CD4-positive, alpha-beta T cell treated with Interleukin-17A for 4 hours (primary cell): ENCODE results near the gene DDX24.

Source experiments
- DNase-seq: peaks from one replicate; pipeline ENCODE4 v3.0.0-alpha.2; 2020; ENCODE audit warnings: mixed read lengths

DDX24 gene

GRCh38 chr14:94029671-94030203 lies 51.3 kb downstream of the DDX24 start:
- no peak for DNase-seq

GRCh38 chr14:94029265-94029664 lies 51.7 kb downstream of the DDX24 start:
- no peak for DNase-seq

GRCh38 chr14:94028450-94028826 lies 52.6 kb downstream of the DDX24 start:
- peak; percentile 60 for DNase-seq

- DNase-seq = no peak
Observed at GRCh38 chr14:94027566-94028449, 53.2 kb downstream of the DDX24 start.

- no peak for DNase-seq
Observed at GRCh38 chr14:94026889-94027469, 54.0 kb downstream of the DDX24 start.

DNA sequence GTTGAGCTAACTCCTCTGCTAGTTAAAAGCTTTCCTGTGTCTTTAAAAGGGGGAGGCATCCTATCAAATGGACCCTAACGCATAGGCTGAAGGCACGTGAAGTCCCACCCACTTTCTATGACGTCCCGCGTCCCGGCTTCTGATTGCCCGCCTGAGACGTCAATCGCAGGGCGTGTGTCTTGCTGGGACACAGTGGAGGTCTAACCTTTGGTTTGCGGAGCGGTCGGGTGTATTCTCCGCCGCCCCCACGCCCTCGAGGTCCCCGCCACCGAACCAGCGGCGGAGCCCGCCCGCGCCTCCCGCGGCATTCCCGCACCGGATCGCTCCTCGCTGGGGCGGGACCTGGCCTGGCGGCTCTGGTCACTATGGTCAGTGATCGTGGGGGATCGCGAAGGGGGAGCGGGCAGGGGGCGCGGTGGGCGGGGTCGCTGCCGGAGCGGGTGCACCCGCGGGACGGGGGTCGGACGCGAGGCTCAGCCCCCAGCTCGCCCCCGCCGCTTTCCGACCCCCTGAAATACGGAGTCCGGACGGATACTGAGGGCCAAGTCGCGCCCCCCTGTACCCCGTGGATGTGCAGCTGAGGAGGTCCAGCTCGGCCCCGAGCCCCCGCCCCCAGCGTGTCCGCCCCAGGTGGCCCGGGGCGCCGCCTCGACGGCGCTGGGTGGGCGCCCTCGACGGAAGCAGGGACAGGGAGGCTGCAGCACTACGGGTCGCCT lies 54.7 kb downstream of the DDX24 start, which contains the start of gene OTUB2:
TSS of gene OTUB2 (plus strand) at position 168 of the 716 bp plus-strand sequence. CDS start at position 366, 198 bp downstream.
- DNase-seq = peak; percentile 96

DNA sequence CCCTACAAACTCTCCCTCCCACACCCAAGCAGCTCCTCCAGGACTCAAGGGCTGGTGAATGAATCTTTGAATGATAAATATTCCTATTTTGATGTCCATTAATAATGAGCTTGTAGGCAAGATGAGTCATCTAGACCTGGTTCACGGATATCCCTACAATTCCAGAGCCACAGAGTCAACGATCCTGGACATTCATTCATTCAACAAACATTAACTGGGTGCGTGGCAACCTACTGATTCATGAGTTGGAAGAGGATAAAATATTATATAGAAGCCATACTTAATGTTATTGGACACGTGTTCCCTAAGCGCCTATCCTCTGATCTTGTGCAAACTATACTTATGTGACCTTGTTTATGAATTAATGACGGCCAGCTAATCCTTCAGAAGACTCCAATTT lies 55.3 kb downstream of the DDX24 start:
- no peak for DNase-seq

- DNase-seq = no peak
Observed at GRCh38 chr14:94024549-94024948, 56.5 kb downstream of the DDX24 start.

- DNase-seq = no peak
Observed at GRCh38 chr14:94022532-94023411, 58.2 kb downstream of the DDX24 start.

DNA sequence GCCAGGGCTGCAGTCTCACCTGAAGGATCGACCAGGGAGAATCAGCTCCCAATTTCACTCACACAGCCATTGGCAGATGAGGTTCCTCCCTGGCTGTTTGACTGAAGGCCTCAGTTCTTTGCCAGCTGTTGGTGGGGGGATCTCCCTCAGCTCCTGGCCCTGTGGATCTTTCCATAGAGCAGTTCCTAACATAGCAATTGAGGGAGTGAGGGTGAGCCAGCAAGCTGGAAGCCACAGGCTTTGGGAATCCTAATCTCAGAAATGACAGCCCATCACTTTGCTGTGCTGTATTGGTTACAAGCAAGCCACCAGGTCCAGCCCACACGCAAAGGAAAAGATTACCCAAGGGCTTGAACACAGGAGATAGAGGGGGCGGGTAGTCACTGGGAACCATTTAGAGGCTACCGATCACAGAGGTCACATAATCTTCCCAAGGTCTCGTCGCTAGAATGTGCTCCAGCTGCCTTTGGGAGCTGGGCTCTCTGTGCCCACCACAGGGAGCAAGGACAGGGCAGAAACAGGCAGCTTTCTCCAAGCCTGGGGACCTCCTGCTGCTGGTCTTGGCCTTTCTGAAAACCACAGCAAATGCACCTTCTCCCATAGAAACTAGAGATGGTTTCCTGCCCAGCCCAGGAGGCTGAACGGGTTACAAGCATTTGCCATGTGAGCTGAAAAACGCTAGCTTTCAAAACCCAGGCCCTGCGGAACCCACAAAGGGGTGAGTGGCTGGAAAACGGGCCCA lies 59.4 kb downstream of the DDX24 start:
- no peak for DNase-seq

DNA sequence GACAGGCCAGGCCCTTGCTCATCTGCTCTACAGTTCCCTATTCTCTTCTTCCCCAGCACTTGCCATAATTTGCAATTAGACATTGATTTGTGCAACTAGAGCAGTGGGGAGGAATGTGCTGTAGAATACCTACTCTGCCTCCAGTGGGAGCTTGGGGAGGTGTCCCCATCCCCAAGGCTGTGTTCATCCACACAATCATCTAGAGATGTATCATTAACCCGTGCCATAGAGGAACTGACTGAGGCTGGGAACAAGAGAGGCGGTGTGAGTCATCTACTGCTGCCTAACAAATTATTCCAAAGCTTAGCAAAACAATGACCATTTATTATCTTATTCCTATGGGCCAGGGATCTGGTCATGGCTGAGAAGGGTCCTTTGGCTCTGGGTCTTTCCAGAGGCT lies 60.0 kb downstream of the DDX24 start:
- DNase-seq = no peak

DNA sequence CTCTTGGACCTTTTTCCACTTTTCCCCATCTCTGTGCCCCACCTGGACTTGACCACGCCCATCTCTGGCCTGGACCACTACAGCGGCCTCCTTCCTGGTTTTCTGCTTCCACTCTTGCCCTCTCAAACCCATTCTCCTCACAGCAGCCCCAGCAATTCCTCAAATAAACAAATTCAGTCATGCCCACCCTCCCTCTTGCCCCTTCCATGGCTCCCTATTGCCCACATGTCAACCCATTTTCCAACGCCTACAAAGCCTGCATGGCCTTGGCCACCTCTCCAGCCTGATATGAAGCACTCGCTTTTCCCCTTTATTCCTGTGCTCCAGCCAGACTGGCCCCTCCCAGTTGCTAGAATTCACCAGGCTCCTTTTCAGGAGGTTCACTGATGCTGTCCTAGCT lies 60.7 kb downstream of the DDX24 start:
- DNase-seq = no peak

- DNase-seq = no peak
Observed at GRCh38 chr14:94019329-94019728, 61.7 kb downstream of the DDX24 start.

DNA sequence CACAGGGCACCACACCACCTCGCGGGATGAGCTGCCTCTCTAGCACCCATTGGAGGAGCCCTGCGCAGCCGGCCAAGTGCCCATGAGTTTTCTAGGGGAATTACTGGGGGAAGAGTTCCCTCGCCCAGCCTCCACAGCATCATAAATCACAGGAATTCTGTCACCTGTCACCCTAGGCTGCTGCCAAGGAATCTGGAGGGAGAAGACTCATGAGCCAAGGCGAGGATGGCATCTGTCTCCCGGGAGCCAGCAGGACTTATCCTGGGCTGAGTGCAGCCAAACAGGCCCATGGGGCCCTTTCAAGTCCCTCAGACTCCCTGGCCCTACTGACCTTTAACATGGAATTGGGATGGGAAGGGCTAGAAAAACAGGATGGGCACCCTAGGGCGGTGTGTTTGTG lies 62.7 kb downstream of the DDX24 start:
- DNase-seq = no peak

DNA sequence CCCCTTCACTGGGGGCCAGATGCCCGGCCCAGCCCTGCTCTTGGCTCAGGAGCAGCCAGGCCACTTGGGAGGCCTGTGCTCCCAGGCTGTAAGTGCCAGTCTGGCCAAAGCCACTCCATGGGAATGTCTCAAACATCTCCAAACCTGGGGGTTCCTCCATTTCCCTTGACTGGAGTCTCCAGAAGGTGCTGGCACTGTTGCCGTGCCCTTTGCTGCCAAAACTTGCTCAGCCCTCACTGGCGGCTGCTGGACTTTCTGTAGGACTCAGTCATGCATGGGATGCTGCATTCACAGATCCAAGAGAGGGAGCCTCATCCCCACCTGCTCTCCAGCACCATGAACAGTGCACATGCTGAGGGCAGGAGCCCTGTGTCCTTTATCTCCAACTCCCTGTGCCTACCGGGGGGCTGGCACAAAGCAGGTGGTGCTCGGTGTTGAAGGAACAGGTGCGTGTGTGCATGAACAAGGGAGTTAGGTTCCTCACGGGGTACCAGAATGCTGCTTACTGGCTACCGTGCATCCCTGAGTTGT lies 64.5 kb downstream of the DDX24 start:
- no peak for DNase-seq

DNA sequence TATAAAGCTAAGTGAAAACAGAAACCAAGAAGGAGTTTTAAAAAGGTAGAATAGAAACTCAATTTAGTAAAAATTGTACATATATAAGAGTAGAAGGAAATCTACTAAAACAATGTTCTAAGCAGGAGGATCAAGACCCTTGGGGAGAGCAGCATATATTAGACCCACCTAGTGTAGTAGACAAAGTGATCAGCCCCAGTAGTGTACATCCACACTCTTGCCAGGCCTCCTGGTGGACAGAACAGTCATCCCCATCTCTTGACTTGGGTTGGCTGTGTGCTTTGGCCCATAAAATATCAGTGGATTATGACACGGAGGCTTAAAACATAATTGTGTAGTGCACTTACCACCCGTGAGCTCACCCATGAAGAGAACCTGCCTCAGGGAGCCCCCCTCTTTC lies 65.8 kb downstream of the DDX24 start:
- no peak for DNase-seq

DNA sequence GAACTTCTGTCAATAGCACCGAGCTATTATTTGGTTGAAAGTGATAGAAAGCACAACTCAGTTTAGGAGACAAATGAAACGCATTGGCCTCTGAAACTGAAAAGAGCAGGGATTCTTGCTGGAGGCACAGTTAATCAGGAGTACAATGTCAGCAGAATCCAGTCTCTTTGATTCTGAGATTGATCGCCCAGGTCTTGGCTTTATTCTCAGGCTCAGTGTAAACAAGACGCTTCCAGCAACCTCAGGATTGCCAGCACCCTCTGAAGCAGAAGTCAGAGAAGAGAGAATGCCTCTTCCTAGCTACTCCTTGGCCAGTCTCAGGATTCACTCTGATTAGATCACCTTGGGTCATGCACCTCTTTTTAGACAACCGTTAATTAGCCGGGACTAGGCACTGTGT lies 66.6 kb downstream of the DDX24 start:
- DNase-seq = no peak

DNA sequence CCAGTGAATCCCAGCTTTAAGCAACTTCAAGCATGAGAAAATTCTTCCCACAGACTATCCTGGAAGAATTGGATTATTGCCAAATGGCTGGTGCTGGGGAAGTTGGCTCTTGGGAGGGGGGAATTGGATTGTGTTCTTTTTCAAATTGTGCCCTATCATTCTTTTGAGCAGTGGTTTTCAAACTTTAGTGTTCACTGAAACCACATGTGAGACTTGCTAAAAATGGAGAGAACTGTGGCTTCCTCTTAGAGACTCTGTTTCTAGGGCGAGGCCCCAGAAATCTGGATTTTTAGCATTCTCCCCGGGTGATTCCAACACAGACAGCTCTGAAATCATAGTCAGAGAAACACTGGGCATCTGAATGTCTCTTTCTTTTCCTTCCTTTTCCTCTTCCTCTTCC lies 69.2 kb downstream of the DDX24 start:
- DNase-seq = no peak

DNA sequence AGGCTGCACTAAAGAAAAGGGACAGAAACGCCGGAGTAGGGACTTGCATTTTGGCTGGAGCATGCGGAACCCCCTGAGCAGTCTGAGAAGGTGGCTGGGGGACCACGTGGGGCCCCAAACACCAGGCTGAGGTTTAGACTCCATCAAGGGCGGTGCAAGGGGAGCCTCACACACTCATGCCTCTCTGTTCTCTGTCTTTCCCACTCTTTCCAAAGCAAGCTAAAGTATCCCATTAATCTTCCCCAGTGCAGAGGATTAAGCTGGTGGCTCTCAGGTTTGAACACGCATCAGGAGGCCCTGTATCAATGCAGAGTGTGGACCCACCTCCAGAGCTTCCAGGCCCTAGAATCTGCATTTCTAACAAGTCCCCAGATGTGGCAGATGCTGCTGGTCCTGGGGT lies 70.4 kb downstream of the DDX24 start:
- no peak for DNase-seq

DNA sequence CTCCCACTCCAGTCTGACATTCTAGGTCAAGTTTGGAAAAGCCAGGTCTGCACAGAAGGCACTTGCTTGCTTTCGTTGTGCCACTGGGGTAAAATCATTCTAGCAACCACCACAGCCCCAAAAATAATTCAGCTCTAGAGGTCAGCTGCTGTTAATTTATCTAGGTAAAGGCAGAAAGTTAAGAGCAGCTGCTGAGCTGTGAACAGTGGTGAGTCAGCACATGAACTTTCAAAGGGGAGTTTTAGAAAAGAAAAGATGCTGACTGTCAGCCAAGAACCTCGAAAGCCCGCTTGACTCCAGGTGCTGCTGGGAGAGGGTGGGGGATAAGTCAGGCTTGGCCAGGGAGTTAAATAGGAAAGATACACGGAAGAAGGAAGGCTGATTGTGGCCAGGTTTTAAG lies 71.2 kb downstream of the DDX24 start:
- no peak for DNase-seq

- no peak for DNase-seq
Observed at GRCh38 chr14:94008234-94008633, 72.8 kb downstream of the DDX24 start.
